GM12874 (cell line): ENCODE measurements around the gene GRAMD2B.

Source experiments
- TF ChIP-seq, protein P1 (sequence below): IDR thresholded peaks from 2 replicates; pipeline ENCODE4 v1.5.1; 2011; ENCODE audit warnings: low read depth, mild to moderate bottlenecking, control low read depth, low read length, moderate library complexity; ENCODE audit not compliant: insufficient read depth

The GRAMD2B gene

DNA sequence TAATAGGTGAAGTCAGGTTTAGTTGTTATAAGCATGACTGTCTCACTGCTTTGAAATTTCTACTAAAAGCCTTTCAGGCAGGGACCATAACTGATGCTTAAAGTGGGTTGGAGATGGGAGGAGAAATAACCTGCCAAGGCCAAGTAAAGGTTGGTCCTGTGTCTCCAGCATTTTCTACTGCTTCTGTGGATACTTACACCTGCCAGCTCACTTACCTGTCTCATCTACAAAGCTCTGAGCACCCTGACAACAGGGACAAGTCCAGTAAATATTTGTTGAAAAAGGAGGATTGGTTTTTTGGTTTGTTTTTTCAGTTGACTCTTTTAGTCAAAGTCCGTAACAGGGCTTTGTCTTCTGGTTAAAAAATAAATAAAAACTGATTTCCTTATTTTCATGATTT, 38.6 kb downstream of the GRAMD2B start:
- TF ChIP-seq, protein P1, sequence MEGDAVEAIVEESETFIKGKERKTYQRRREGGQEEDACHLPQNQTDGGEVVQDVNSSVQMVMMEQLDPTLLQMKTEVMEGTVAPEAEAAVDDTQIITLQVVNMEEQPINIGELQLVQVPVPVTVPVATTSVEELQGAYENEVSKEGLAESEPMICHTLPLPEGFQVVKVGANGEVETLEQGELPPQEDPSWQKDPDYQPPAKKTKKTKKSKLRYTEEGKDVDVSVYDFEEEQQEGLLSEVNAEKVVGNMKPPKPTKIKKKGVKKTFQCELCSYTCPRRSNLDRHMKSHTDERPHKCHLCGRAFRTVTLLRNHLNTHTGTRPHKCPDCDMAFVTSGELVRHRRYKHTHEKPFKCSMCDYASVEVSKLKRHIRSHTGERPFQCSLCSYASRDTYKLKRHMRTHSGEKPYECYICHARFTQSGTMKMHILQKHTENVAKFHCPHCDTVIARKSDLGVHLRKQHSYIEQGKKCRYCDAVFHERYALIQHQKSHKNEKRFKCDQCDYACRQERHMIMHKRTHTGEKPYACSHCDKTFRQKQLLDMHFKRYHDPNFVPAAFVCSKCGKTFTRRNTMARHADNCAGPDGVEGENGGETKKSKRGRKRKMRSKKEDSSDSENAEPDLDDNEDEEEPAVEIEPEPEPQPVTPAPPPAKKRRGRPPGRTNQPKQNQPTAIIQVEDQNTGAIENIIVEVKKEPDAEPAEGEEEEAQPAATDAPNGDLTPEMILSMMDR, result no peak

DNA sequence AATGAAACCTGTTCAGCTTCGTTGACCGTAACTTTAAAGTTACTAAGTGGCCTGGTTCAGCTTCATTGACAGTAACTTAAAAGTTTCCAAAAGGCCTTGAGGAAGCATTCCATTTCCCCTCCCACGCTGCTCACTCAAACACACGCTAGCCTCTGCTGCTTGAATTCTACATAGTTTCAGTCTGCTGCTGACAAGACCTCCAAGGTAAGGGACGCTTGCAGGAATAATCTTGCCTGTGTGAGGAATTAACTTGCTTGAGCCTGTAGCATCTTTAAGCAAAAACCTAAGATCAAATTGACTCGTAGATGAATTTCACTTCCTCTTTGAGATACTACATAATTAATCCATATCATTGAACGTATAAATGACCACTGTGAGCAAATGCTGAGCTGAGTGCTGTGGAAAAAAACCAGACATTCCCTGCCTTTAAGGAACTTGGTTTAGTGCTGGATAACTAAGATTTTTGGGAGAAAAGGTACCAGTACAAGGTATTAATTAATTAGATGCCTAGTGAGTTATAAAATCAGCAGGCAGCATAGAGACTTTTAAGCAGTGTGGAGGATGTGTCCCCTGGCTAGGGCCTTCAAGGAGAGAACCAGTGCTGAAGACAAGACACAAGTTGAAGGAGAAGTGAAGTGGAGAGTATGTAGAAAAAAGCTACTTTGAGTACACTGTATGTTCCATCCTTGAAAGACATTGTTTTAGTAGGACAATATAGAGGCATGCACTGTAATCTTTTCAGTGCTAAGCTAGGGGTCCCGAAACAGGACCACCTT, 39.2 kb downstream of the GRAMD2B start:
- TF ChIP-seq, protein P1, result no peak

GRCh38 chr5:126464016-126464415, 40.8 kb downstream of the GRAMD2B start:
- TF ChIP-seq, protein P1, result no peak

DNA sequence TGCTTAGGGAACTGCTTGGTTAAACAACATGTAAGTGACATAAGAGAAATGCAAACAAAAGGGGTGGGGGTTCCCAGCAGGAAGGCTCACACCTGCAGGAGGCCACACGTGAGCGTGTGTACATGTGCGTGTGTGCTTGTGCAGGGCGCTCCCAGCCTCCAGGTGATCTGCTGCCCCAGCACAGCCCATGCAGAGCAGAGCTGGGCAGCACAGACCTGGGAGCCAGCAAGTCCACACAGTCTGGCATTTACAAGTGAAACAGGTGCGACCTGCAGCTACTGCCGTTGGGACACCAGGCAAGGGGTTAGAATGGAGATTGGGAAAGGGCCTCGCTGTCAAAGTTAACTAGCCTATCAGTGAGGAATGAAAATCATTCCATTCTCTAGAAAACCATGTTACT, 41.8 kb downstream of the GRAMD2B start:
- TF ChIP-seq, protein P1, result no peak

DNA sequence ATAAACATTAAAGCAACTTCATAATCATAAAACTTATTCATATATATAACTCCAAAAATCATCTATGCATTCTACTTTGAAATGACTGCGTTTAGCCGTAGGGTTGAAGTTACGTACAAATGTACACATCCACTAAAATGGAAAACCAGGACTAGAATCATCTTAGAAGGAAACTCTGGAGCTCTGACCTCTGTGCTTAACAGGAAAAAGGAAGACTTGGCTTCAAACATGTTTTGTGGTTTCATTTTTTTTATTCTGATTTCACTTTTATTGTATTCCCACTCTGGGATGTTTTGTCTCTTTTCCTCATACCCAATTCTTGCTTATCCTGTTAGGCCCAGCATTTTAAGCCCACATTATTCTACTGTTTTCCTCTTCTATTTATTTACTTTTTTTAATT, 44.9 kb downstream of the GRAMD2B start:
- TF ChIP-seq, protein P1, result no peak

GRCh38 chr5:126469536-126470316, 46.5 kb downstream of the GRAMD2B start:
- TF ChIP-seq, protein P1, result no peak

DNA sequence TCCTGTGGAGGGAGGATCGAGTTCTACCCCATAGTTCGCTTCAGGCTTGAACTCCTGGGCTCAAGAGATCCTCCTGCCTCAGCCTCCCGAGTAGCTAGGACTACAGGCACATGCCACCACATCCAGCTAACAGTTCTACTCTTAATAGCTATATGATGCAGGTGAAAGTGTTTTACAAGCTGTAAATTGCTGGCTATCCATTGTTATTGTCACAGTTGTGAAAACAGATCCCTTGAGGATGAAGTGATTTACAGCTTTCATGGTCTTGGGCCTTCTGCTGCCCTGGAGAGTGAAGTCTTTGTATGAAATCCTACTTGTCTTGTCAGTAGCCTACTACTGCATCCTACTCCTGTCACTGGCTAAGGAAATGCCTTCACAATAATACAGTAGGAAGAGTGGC, 48.0 kb downstream of the GRAMD2B start:
- TF ChIP-seq, protein P1, result no peak
